GM06990 (cell line): ENCODE measurements around the gene JAKMIP1.
"Not testable (repeated sequence)": the region's sequence is repeated elsewhere in the genome, so short reads cannot be mapped to it uniquely, and the experiment has no call there.

ENCODE experiments used
- DNase-seq: peaks from one replicate; pipeline ENCODE4 v3.0.0-alpha.2; 2011; ENCODE audit not compliant: insufficient read length; ENCODE audit errors: extremely low read depth
- H3K27me3 ChIP-seq: replicated peaks from 2 replicates; pipeline ENCODE4 v1.6.0; 2011; ENCODE audit warnings: low read length; ENCODE audit not compliant: control insufficient read depth, insufficient read depth
- H3K36me3 ChIP-seq: 2 replicates; pipeline ENCODE4 v1.5.1; 2011; ENCODE audit warnings: low read length; ENCODE audit not compliant: control insufficient read depth, insufficient read depth
- H3K4me3 ChIP-seq: replicated peaks from 2 replicates; pipeline ENCODE4 v1.5.1; 2011; ENCODE audit warnings: low read depth, mild to moderate bottlenecking, control low read depth, low read length
- CTCF ChIP-seq: IDR thresholded peaks from 2 replicates; pipeline ENCODE4 v1.5.1; 2011; ENCODE audit warnings: low read length, control low read depth, mild to moderate bottlenecking, inconsistent platforms; ENCODE audit not compliant: insufficient read depth, poor library complexity, severe bottlenecking

Gene JAKMIP1

DNA sequence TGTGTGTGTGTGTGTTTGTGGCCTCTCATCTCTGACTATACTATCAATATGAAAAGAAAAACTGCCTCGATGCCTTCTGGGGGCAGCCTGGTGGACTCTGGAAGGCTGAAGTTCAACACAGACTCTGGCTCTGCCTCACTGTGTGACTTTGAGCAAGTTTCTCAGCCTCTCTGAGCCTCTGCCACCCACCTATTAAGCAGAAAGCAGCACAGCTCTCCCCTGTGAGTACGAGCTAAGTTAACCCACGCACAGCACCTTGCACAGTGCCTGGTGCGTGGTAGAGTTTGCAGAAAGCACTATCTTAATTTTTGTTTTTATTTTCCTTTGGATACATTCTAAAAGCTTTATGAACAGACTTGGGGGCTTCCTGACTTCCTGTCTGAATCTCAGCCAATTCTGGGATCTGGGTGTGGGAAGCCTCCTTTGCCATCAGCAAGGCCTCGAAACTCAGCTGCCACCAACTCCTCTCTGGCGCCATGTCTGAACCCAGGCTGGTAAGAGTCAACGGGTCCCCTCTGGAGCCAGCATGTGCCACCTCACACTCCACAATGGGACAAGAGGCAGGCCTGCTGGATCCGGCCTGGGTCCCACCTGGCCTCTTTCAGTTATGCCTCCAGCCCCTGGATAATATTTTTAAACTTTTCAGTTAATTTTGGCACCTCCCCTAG lies 57.3 kb downstream of the JAKMIP1 start:
- Histone ChIP-seq H3K27me3 (no peaks in the 10 kb centered on the region), H3K36me3 (no peaks in the 10 kb centered on the region), H3K4me3 (no peak overlapping the region)
- no peak for DNase-seq
- no peak for TF ChIP-seq CTCF

GRCh38 chr4:6142511-6142910 lies 57.8 kb downstream of the JAKMIP1 start:
- TF ChIP-seq CTCF = no peak
- no peaks in the 10 kb centered on the region for H3K36me3 ChIP-seq

GRCh38 chr4:6141554-6141953 lies 58.8 kb downstream of the JAKMIP1 start:
- Histone ChIP-seq H3K4me3 (no peak overlapping the region), H3K27me3 (no peaks in the 10 kb centered on the region), H3K36me3 (no peaks in the 10 kb centered on the region)
- no peak for TF ChIP-seq CTCF
- DNase-seq = no peak

More at GRCh38 chr4:6142511-6142910, 57.8 kb downstream of the JAKMIP1 start:
- DNase-seq = no peak
- H3K4me3 ChIP-seq = no peak overlapping the region
- no peaks in the 10 kb centered on the region for H3K27me3 ChIP-seq

- not testable (repeated sequence) for H3K36me3 ChIP-seq, DNase-seq, H3K27me3 ChIP-seq, H3K4me3 ChIP-seq
Observed at GRCh38 chr4:6141021-6141420, 59.3 kb downstream of the JAKMIP1 start.

GRCh38 chr4:6137747-6138135 lies 62.6 kb downstream of the JAKMIP1 start:
- TF ChIP-seq CTCF = no peak

DNA sequence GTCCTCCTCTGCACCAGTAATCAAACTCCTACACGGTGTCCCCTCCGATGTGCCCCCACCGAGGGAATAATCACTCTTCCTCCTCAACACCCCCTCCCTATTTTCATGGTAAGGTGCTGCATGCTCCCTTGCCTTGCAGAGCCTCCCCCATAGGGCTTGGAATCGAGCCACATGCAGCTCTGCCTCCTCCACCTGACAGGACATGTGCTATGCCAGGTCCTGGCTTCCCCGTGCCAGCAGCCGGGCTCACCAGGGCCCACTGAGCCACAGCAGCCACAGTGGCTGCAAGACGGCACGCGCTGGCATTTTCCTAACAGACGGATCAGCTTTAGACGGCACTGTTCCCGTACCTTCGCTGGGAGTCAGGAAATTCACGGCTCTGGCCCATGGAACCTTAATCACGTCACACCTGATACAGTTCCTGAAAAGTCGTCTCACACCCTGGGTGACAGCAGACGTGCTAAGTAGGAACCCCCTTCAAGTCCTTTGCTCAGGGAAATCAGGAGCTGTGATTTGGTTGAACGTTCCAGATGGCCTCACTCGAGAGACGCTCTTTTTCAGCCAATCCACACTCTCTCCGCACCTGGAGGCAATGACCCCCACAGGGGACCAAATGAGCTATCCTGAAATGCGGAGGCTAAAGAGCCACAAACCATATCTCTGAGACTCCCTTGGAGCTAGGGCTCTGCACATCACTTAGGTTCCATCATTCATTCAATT lies 63.2 kb downstream of the JAKMIP1 start:
- DNase-seq = no peak
- H3K27me3 ChIP-seq = no peaks in the 10 kb centered on the region
- H3K4me3 ChIP-seq = no peak overlapping the region
- TF ChIP-seq CTCF = no peak
- no peaks in the 10 kb centered on the region for H3K36me3 ChIP-seq

More at GRCh38 chr4:6137747-6138135, 62.6 kb downstream of the JAKMIP1 start:
- DNase-seq = no peak
- Histone ChIP-seq H3K4me3 (no peak overlapping the region), H3K27me3 (no peaks in the 10 kb centered on the region), H3K36me3 (no peaks in the 10 kb centered on the region)
